GM12875 (cell line): ENCODE data around the gene SULT1B1.
"Not testable (repeated sequence)": the region's sequence is repeated elsewhere in the genome, so short reads cannot be mapped to it uniquely, and the experiment has no call there.

Experiments
- H3K4me3 ChIP-seq: one replicate; pipeline ENCODE4 v1.5.1; 2011; ENCODE audit warnings: low read depth, low read length, control low read depth
- TF ChIP-seq, protein P1 (sequence below): IDR thresholded peaks from 2 replicates; pipeline ENCODE4 v1.5.1; 2011; ENCODE audit warnings: low read depth, mild to moderate bottlenecking, control low read depth, inconsistent platforms, low read length, moderate library complexity, borderline replicate concordance; ENCODE audit not compliant: insufficient read depth

SULT1B1 gene

DNA sequence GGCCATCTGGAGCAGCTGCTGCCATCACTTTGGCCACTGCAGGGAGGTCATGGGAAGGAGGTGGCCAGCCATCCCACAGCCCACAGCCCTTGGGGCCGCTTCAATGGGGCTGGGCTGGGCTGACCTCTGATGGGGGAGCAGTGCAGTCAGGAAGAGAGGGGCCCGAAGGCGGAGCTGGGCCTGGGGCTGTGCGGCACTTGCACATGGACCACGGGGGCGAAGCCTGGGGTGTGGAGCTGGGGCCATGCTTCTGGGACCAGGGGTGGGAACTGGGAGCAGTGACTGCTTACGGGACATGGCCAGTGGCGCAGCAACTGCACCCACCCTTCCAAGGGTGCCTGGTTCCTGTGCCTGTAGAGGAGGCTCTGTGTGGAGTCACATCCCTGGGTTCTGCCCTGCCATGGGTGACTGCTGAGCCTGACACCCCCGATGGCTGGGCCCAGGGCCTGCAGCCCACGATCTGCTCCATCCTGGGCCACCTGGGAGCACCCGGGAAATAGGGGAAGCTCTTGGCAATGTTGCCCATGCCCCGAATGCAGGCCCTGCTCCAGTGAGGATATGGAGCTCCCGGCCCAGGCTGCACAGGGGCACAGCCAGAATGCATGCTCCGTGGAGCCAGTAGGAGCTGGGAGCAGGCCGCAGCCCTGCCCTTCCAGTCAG, 22.4 kb upstream of the SULT1B1 start:
- no peak overlapping the region for H3K4me3 ChIP-seq
- TF ChIP-seq, protein P1, sequence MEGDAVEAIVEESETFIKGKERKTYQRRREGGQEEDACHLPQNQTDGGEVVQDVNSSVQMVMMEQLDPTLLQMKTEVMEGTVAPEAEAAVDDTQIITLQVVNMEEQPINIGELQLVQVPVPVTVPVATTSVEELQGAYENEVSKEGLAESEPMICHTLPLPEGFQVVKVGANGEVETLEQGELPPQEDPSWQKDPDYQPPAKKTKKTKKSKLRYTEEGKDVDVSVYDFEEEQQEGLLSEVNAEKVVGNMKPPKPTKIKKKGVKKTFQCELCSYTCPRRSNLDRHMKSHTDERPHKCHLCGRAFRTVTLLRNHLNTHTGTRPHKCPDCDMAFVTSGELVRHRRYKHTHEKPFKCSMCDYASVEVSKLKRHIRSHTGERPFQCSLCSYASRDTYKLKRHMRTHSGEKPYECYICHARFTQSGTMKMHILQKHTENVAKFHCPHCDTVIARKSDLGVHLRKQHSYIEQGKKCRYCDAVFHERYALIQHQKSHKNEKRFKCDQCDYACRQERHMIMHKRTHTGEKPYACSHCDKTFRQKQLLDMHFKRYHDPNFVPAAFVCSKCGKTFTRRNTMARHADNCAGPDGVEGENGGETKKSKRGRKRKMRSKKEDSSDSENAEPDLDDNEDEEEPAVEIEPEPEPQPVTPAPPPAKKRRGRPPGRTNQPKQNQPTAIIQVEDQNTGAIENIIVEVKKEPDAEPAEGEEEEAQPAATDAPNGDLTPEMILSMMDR: no peak

DNA sequence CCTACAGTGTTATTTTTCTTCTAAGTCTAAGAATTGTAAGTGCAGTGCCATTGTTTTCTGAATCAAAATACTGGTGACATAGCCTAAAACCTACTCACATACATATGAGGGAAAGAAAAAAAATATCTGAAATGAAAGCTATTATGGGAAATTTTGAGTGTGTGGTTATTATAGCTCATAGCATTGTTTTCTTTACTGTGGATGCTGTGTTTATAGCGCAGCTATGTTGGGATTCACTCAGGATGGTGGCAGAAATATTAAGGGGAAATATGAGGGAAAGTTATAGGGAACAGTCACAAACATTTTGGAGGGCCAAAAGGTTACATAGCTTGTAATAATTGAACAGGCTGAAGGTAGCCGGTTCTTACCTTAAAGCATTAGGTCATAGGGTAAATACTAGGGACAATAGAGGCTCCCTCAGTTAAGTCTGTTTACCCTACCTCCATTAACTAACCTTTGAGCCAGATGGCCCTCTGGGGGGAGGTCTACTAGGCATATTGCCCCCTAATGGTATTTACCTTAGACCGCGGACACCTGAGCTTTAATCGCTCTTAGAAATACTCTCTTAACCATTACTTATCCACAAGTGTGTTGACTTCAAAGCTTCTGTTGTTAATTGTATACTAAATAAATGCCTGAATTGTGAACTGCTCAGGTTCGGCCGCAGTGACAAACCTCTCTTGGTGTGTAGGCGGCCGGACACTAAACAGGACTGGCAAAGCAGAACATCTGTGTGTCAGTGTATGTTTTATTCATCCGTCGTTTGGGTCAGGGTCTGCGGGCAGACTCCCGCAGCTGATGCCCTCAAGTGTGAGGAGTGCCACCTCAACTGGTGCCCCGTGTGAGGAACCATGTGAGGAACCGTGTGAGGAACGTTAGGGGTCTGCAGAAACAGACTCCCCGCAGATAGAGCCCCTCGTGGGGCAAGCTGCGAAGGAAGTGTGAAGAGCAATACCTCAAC, 21.3 kb upstream of the SULT1B1 start:
- TF ChIP-seq, protein P1: no peak
- no peak overlapping the region for H3K4me3 ChIP-seq

DNA sequence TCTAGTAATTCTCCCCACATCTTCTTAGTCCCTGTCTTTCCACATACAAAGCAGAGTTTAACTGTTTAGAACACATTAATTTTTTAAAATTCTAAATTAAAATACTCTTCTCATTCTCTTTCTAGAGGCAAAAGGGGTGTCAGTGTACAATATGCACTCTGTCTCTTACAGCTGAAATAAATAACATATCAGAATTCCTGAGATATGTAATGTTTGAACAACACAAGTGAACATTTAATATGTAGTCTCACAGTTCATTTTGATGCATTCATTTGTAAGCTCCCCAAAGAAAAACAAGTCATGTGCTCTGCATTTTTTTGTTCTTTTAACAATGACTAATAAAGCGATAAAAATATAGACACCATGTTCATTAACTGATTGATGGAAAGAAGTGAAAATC, 19.7 kb upstream of the SULT1B1 start:
- no peak overlapping the region for H3K4me3 ChIP-seq
- TF ChIP-seq, protein P1: no peak

DNA sequence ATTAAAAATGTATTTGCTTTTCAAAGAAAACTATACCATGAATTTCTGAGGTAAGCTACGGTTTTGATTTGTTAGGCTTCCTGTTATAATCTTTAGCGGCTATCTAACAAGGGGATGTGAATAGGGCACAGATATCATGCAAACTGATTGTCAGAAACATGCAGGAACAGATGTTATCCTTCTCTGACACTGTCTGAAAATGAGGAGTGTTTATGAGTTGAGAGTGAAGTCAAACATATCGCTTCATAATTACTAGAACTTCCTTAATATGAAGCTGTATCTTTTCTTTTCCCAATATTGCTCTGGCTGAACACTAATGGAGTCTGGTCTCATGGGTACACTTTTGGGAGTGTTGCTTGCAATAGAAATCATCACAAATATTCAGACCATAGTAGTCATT, 16.3 kb upstream of the SULT1B1 start:
- TF ChIP-seq, protein P1: no peak
- no peak overlapping the region for H3K4me3 ChIP-seq

DNA sequence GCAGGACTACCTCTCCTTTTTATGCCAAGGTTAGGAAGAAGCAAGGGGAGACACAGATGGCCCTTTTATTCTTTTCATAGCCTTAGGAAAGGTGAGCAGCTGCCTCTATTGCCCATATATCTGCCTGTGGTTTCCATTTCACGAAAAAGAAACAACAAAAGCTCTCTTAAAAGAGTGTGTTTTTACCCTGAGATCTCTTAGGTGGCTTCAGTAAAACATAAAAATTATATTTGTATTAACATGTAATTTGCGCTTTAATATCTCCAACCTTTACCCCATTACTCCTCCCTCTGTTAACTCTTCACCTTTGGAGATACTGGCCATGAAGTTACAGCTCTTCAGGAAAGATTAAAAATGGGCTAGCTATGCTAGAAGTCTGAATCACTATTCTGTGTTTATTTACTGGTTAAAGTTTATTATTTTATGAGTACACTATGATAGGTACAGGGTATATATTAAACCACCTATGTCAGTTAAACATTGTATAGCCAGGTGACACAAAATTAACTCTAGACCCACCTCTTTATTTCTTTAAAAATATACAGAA, 15.0 kb upstream of the SULT1B1 start:
- TF ChIP-seq, protein P1: no peak
- H3K4me3 ChIP-seq: no peak overlapping the region

DNA sequence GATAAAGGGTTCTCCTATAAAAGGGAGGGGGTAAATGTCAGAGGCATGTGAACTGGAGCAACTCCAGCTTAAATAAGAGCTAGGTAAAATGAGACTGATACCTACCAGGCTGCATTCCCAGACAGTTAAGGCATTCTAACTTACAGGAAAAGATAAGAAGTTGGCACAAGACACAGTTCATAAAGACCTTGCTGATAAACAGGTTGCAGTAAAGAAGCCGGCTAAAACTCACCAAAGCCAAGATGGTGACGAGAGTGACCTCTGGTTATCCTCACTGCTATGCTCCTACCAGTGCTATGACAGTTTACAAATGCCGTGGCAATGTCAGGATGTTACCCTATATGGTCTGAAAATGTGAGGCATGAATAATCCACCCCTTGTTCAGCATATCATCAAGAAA, 13.1 kb upstream of the SULT1B1 start:
- TF ChIP-seq, protein P1: no peak

DNA sequence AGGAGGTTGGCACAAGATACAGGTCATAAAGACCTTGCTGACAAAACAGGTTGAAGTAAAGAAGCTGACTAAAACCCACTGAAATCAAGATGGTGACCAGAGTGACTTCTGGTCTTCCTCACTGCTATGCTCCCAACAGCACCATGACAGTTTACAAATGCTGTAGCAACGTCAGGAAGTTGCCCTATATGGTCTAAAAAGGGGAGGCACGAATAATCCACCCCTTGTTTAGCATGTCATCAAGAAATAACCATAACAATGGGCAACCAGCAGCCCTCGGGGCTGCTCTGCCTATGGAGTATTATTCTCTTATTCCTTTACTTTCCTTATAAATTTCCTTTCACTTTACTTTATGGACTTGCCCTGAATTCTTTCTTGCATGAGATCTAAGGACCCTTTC, 8.1 kb upstream of the SULT1B1 start:
- H3K4me3 ChIP-seq: not testable (repeated sequence)

More for the DNA sequence above, 13.1 kb upstream of the SULT1B1 start:
- H3K4me3 ChIP-seq: no peak overlapping the region
